Ammon's horn (tissue), 1 donor: ENCODE data around the gene MVB12B.
A peak's percentile ranks its signal among the peaks of the same experiment; 100 is the strongest.

Experiments used
- DNase-seq: peaks from one replicate; pipeline ENCODE4 v3.0.0-alpha.2; 2016; ENCODE audit warnings: low spot score

MVB12B gene

DNA sequence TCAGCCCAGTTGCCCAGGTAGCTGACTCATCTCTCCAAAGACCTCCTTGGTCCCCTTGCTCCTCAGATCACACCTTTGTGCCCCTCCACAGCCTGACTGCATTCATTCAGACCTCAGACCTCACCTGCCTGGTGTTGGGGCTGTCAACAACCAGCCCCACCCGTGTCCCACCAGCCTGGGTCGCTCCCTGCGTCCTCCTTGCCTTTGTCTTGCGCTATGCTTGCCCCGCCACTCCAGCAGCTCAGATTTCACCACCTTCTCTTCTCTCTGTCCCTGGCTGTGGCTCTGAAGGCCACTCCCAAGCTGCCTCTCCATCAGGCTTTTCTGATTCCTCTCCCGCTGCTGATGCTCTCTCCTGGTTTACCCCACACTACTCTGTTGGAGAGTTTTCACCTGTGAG is 103.5 kb downstream of the MVB12B start:
- DNase-seq, result no peak

DNA sequence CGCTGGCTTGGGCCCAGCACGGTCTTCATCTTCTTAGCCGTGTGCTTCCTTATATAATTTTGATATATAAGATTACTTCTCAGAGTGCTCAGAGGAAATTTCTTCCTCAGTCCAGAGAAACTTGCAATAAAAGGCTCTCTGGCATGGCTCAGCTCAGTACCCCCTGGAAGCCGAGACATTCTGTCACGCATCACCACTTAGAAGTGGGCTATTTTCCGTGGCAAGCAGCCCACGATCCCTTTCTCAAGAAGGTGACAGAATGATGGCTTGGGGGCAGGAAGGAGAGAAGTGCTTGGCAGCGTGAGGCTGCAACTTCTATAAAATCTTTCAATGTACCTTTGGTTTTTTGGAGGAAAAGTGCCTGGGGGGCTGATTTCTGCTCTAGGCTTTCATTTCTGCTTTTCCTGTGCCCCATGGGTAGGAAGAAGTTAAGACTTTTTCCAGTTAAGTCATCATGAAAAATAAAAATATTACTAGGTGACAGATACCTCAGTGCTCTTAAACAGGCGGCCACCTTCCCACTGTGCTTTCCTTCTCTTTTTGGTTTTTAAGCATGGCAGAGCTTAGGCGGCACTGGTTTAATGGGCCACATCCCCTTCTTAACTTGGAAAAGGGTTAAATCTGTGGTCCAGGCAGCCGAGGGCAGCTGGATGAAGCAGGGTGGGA is 104.6 kb downstream of the MVB12B start:
- no peak for DNase-seq

DNA sequence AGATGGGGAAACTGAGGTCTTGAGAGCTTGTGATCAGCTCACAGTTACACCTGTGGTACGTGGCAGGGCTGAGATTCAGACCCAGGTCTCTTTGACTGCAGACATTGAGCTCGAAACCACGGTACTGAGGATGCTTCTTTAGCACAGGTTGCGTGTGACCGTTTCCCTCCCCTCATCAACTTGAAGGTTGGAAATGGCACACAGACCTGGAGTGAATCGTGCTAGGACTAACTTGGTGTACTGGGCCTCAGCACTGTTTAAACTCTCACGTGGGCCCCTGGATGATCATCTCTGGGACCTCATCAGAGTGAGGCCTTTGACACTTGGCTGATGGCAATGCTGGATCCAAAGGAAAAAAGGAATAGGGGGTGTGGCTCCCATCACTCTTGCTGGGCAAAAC is 106.0 kb downstream of the MVB12B start:
- DNase-seq, result no peak

DNA sequence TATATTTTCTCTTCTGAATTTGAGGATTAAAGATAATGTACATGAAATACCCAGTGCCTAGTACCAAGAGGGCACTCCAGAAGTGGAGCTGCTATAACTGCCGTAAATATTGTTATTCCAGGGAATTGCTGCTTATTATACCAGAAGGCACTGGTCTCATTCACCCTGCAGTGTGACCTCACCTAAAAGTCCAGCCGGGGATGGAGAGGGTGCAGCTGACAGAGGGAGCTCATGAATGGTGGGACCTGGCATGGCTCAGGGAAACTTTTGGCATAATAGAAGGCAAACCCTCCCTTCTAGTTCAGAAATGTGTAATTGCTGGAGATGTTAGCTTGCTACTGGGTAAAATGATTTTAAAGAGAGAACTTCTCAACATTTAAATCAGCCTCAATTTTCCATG is 108.5 kb downstream of the MVB12B start:
- no peak for DNase-seq

DNA sequence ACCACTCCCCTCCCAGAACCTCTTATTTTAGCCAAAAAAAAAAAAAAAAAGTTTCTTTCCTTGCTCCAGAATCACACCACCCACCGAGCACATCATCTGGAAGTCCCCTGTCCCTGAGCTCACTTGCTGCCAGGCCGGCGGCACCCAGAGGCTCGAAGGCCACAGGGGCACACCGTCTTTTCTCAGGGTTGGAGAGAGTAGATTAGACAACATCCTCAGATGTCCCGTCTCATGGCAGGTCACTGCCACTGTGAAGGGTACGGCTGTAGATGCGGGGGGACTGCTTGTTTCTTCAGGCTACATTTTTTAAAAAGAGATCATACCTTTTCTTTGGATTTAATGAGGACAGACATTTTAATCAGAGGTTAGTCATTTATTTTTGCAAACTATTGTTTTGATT is 109.0 kb downstream of the MVB12B start:
- no peak for DNase-seq

DNA sequence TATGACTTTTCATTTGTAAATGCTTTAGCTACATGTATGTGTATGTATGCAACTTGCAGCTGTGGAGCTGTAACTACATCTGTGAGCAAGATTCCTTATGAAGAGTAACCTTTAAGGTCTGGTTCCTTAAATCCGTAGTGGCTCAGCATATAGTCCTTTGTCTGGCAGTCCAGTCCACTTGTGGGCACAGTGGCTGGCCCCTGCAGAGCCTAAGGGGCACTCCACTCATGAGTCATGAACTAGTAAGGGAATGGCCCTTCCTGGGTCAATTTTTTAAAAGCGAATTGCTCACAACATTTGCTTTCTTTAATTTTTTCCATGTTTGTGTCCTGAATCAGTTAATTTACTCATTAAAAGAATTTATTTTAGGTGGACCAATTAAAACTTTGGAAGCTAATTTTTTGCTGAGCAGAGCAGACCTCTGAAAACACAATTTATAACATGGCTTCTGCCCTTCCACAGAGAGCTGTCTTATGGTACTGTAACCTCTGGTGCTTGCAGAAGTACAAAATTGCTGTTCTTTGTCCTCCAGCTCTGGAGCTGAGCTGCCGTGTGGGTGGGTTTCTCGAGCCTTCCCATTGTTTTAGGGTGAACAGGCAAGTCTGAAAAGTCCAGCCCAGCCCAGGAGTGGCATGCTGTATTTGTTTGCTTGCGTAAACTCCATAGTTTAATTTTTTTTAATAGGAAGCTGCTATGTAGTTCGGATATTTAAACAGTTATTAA is 110.1 kb downstream of the MVB12B start:
- no peak for DNase-seq

DNA sequence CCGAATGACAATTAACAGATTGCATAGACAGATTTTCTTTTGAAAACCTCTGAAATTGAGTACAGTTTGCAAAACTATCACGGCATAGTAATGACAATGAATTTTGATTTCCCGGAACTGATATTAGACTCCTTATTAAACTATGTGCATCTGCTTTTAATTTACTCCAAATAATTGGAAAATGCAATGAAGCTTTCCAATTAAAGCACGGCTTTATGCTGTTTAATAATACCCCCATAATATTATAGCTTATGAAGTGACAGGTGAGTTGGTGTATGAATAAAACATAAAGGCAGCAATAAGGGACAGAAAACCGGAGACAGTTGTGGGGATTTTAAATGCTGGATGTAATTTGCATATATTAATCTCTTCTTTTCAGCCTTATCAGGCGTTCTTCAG is 110.6 kb downstream of the MVB12B start:
- DNase-seq, result no peak

DNA sequence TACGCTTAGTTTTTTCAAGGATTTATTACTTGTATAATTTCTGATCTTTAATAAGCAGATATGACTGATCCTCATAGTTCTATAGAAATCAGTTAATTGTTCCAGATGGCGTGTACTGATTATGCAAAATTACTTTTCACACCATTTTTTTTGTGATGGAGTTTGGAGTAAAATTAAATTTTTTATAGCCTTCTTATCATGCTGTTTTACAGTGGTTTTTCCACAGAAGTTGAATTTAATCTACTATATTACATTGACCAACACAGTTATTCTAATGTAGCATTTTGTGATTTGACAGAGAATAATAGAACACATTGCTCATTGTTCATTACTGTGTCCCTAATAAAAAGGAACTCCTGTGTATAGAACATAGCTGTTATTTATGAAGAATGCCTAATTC is 111.1 kb downstream of the MVB12B start:
- no peak for DNase-seq

DNA sequence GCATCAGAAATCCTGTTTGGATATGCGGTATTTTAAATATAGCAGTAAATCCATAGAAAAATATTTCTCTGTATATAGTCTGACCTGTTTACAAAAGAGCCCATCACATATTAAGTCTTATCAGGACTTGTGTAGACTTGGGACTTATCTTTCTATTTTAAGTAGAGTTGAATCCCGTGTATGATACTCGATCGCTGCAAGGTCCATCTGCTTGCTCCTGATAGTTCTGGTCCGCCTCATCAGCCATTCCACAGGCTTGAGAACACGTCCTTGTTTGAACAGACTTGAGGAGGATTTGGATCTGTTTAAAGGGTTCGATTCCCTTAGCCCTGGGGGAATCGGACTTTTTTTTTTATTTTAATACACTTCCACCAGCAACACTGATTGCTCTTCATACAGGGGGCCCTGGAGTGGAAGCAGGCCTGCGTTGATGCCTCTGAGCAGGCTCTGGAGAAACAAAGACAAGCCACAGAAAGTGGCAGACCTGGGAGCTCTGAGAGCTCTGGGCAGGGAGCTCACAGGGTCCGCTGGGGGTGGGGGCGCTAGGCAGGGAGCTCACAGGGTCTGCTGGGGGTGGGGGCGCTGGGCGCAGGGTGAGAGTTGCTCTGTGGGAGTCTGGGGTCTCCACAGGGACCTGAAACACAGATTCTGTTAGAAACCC is 112.2 kb downstream of the MVB12B start:
- DNase-seq, result no peak

DNA sequence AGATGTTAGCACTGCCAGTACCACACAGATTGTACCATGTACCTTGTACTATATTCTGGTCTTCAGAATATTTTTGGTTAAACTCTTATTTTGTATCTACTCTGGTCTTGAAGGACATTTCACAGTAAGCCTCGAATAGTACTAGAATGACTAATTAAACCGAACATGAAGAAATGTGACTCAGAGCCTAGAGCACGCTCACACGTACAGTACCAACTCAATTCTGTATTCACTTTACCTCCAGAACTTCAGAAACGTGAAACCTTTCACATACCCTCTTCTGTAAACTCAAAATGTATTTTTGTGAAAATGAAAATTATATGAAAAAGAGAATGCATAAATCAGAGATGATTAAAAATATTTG is 112.8 kb downstream of the MVB12B start:
- no peak for DNase-seq

DNA sequence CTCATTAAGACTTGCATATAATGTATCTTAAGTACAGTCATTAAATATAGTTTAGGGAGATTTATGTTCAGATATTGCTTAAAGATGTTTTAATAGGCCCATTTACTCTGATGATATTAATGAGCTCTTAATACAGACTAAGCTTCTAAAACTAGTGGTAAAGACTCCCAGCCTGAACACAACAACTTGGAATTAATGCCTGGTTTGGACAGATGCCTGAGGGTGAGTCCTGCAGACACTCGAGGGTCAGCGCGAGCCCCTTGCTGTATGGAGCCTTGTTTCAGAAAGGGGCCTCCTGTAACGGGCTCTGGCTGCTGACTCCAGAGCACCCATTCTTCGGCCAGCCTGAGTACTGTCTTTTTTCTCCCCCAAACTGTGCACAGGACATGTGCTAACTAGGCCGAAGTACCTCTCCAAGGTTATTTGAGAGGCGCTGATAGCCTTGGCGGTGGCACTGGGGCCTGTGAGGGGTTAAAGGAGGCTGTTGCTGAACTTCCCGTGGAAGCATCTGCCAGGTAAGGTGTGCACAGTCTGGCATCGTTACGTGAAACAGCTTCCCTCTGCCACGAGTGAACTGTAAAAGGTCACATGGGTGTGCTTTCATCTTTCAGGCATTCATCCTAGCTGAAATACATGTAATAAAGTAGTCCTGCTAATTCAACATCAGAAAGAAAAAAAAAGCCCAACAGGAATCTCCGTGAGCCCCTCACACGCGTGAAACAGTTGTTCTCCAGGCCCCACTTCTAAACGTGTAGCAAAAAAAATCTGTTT is 113.4 kb downstream of the MVB12B start:
- DNase-seq, result no peak

DNA sequence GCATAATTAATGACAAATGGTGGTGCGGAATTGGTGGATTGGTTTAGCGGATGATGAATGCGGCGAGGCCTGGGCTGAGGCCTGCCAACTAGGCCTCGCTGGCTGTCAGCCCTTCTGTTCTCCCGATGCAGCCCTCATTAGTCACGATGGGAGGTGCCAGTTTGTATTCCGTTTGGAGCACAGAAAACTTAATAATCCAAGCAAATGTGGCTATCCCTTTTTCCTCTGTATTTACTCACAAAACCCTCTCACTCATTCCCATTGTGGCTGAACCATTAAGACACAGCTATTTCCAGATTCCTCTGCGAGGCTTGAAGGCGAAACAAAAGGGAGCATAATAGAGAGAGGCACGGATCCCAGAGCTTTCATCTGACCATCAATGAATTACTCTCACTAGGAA is 114.3 kb downstream of the MVB12B start:
- DNase-seq, result peak; percentile 91

DNA sequence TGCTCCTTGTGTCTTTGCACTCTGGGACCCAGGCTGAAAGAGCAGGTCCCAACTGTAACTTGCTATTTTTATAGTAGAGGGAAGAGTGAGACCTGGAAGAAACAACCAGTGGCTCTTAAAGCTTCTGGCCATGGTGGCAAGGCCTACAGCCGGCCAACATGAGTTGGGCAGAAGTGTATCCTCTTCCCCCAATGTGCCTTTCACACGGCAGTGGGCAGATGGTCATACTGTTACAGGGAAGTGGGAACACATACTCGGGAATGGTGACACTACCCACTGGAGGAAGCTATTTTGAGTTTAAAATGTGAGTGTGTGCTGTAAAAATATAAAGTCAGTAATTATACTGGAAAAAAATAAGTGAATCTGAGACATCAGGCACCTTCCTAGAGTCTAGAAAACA is 116.0 kb downstream of the MVB12B start:
- DNase-seq, result no peak

DNA sequence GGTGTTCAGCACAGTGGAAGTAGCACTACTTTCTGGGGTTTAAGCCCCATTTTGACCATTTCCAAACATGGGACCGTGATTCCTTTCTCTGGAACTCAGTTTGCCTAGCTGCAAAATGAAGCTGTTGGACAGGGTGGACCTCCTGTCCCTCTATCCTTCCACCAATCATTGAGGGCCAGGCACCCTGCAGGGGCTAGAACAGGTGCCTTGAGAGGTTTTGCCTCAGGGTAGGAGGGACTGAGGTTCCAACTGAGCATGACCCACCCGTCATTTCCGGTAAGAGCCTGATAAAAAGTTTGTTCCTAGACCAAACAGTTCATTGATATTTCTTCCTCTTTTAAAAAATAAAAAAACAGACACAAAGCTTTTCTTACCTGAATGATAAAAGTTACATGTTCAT is 116.5 kb downstream of the MVB12B start:
- no peak for DNase-seq

DNA sequence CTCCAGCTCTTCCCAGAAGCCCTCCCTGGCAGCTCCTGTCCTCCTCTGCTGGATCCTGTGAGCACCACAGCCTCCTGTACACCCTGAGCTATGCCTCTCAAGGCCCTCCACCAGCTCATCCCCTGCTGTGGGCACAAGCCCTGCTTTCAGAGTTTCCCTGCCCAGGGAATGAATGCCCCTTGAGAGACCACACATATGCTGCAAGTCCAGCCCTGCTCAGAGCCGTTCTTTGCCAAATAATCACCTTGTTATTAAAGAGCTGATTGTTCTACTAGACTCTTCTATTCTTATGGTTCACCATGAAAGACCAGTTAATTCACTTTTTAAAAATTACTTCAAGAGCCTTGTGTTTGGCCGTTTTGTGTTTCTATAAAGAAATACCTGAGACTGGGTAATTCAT is 121.5 kb downstream of the MVB12B start:
- no peak for DNase-seq

DNA sequence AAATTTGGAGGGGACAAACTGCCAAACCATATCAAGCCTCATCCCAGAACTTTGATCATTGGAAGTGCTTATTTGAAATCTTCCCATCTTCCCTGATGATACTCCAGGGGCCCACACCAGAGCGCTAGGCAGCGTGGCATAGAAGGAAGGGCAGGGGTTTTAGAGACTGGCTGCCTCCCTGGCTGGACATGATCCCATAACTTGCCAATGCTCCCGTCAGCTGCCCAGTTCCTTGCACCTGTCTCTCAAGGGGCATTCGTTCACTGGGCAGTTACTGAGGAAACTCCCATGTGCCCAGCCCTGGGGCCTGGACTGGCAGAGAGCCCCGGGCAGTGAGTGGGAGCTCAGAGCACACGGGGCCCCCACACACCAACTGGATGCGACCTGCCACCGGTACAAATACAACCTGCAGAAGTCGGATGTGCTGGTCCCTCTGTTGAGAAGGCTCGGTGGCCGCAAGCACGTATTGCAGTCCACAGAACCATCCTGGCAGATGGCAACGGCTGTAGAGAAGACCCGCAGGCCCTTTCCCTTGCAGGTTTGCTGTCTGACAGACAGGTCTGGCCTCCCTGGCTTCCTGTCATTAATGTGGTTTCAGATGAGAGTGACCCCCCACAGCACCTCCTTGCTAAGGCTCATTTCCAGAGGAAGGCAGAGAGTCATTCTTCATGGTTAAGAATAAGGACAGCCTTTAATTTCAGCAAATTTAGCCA is 122.4 kb downstream of the MVB12B start:
- DNase-seq, result no peak

DNA sequence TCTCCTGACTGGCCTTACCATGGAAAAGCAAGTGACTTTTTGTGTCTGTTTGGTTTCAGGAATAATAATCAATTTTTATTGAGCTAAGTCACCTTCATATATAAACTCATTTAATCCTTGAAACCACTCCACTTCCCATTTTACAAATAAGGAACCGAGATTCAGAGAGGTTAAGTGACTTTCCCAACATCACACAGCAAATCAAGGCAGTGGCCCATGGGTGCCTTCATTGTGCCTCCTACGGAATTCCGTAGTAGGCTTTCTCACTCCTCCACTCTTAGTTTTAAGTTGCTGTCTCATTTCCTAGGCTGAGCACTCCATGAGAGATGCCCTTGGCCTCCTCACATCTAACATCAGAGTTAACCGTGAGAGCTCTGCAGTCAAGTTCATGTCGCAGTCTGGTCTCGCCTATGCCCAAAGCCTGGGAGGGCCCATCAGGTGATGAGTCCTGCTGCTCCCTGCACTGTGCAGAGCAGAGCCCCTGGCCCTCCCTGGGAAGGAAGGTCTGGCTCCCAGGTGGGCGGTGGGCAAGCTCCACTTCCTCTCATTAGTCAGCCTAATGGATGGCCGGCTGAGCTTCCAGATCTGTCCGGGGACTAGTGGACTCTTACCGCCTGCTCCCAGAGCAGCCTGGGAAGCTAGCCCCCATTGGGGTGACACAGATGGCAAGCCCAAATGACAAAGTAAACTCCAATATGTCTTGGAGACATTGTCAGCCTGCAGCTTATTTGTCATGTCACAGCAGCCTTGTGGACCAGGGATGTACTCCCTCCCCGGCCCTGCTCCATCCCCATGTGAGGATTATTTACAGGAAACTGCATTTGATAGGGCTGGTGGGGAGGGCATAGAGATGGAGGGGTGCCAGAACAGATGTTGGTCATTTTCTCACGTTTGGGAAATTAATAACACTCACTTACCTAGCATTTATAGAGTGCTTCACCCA is 123.4 kb downstream of the MVB12B start:
- DNase-seq, result no peak

DNA sequence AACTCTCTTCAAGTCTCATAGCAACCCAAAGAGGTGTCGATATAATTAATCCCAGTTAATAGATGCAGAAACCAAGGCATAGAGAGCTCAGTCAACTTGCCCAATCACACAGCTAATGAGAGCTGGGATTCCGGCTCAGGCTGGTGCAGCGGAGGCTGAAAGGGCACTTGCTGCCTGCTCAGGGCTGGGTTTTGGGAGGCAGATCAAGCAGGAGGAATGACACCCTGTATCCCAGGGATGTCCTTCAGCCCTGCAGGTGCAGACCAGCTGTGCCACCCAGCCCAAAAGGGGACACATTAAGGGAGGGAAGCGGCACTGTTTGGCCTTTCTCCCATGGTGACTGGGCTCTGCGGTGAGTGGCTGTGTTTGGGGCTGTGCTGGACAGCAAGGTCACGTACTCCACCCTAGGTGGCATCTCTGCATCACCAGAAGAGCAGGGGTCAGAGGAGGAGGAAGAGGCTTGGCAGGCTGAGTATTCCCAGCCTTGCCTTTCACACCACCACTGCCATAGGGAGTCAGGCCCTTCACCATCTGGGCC is 124.1 kb downstream of the MVB12B start:
- DNase-seq, result no peak

DNA sequence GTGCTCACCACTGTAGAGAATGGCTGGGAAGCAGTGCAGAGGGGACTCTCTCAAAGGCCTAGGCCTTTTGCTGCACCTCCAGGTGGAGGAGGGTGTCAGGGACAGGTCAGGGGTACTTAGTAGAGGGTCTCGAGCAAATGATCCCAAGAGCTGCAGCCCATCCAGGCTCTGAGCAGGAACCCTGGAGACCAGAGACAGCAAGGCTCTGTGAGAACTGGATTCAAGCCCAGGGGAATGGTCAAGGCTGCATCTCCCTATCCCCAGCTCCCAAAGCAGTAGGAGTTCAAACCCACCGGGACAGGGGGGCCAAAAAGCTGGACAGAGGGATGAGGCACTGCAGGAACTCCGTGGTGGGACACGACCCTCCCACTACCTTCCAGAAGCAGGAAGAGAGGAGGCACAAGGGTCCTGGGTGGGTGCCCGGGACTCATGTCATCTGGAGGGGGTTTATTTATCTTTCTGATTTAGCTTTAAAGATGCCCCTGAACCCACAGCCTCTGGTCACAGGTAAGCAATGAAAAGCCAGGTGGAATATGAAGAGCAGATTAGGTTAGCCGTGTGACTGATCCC is 124.8 kb downstream of the MVB12B start:
- DNase-seq, result no peak

DNA sequence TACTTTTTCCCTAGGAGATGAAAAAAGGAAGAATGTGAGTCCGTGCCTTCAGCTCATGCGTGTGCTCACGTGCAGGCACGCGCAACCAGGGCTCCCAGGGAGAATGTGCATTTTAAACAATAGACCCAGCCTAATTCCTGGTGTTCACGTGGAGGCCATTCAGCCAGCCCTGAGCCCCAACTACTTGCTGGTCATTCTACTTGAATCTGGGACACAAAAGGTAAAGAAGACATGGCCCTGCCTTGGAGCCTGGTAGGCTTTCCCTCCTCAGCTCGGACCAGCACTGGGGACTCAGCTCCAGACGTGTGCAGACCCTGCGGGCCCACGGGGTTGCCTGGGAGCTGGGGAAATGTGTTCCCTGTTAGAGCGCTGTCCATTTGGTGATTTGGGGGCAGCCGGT is 125.5 kb downstream of the MVB12B start:
- no peak for DNase-seq
